Activated CD8-positive, alpha-beta memory T cell treated with anti-CD3 and anti-CD28 coated beads, Interleukin-2, amount 50 U/mL, for 48 hours (primary cell): Measurements from ENCODE around the gene OR56A1.

Experiments
- DNase-seq: peaks from one replicate; pipeline ENCODE4 v3.0.0-alpha.2; 2020

The OR56A1 gene

GRCh38 chr11:5986885-5987284, 43.7 kb downstream of the OR56A1 start, which contains the start of gene OR52L1:
OR52L1 (minus strand) TSS chr11:5986985; CDS start chr11:5986930, 55 bp downstream.
- no peak for DNase-seq

GRCh38 chr11:5983443-5983842, 47.1 kb downstream of the OR56A1 start:
- DNase-seq = no peak

GRCh38 chr11:5973530-5973929, 57.0 kb downstream of the OR56A1 start:
- DNase-seq = no peak
